GM12872 (cell line): ENCODE measurements around the gene DMKN.
A peak's percentile ranks its signal among the peaks of the same experiment; 100 is the strongest.

Source experiments
- CTCF ChIP-seq: IDR thresholded peaks from 3 replicates; pipeline ENCODE4 v1.5.1; 2011; ENCODE audit warnings: low read depth, mild to moderate bottlenecking, low read length, moderate library complexity; ENCODE audit not compliant: insufficient read depth

The DMKN gene, protein sequence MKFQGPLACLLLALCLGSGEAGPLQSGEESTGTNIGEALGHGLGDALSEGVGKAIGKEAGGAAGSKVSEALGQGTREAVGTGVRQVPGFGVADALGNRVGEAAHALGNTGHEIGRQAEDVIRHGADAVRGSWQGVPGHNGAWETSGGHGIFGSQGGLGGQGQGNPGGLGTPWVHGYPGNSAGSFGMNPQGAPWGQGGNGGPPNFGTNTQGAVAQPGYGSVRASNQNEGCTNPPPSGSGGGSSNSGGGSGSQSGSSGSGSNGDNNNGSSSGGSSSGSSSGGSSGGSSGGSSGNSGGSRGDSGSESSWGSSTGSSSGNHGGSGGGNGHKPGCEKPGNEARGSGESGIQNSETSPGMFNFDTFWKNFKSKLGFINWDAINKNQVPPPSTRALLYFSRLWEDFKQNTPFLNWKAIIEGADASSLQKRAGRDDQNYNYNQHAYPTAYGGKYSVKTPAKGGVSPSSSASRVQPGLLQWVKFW

GRCh38 chr19:35513628-35514281 is at the start of gene DMKN:
DMKN (minus strand) TSS chr19:35513649; CDS start chr19:35513475, 174 bp downstream.
- TF ChIP-seq CTCF = peak; percentile 22; the same call in 2 of the 3 replicates

DNA sequence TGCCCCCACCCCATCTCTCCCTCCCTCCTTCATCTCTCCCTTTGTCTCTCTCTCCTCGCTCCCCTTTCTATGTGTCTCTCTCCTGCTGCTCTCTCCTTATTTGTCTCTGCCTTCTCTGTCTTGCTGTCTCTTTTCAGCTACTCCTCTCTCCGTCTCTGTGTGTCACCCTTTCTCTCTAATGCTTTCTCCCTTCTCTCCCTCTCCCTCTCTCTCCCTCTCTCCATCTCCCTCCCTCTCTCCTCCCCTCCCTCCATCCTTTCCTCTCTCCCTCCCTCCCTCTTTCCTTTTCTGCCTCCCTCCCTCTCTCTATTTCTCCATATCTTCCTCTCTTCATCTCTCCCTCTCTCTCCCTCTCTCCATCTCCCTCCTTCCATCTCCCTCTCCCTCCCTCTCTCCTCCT is 49.3 kb upstream of the DMKN start:
- no peak for TF ChIP-seq CTCF

GRCh38 chr19:35562336-35562735 is 48.9 kb upstream of the DMKN start:
- no peak for TF ChIP-seq CTCF

DNA sequence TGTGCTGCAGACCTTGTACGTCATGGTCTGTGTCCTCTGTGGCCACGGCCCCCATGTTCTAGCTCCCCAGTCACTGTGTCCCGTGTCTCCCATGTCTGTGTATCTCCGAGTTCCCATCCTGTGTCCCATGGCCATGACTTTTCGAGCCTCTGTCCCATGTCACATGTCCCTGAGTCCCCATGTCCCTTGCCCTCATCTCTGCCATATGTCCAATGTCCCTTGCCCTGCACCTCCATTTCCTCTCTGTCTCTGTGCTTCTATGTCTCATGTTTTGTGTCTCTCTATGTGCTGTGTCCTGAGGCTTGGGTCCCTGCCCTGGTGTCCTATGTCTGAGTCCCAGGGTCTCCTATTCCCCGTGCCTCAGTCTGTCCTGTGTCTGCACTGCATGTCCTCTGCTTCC is 48.0 kb upstream of the DMKN start:
- TF ChIP-seq CTCF = no peak

GRCh38 chr19:35560677-35561076 is 47.2 kb upstream of the DMKN start:
- TF ChIP-seq CTCF = no peak

- no peak for TF ChIP-seq CTCF
These were observed 46.8 kb upstream of the DMKN start for GRCh38 chr19:35560271-35560670.

DNA sequence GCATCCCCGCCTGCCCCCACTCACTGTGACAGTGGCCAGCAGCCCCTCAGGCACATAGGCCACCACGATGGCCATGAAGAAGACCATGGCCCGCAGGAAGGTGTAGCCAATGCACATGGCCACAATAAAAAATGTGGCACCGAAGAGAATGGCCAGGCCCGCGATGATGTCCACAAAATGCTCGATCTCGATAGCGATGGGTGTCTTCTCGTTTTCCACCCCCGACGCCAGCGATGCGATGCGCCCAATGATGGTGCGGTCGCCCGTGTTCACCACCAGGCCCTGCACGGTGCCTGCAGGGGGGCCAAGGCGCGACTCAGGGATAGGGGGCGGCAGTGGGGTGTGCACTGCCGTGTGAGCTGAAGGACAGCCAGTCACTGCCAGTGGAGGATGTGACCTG is 46.3 kb upstream of the DMKN start:
- TF ChIP-seq CTCF = no peak
